OCI-LY7 (cell line): Measurements from ENCODE around the gene SPATA33.

Experiments
- EZH2phosphoT487 ChIP-seq: fragments of 200-600 bp; sonication (generic); IDR thresholded peaks from 2 replicates; pipeline ENCODE4 v1.6.1; 2018; ENCODE audit warnings: low read depth, borderline replicate concordance, mild to moderate bottlenecking, mixed run types, antibody characterized with exemption, low read length, moderate library complexity, mixed read lengths
- TF ChIP-seq, protein P1 (sequence below): fragments of 200-600 bp; sonication (generic); conservative IDR thresholded peaks from 2 replicates; pipeline ENCODE4 v1.5.1; 2014; ENCODE audit warnings: mild to moderate bottlenecking, antibody characterized with exemption, low read length, moderate library complexity, mixed read lengths

DNA sequence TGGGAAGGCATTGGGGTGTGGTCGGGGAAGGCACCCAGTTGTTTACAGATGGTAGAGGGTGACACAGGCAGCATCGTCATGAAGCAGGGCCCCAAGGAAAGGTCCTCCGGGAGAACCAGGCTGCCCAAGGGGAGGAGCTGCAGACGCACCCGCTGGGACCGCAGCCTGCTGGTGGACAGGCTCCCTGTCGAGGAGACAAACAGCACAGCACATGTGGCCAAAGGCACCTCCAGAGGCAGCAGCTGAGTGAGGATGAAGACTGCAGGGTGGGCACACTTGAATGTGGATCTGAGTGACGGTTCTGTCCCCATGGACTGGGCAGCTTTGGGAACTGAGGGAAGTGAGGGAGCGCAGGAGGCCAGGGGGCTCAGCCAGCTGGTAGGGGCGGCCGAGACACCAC lies 12.5 kb upstream of the SPATA33 start:
- TF ChIP-seq, protein P1, sequence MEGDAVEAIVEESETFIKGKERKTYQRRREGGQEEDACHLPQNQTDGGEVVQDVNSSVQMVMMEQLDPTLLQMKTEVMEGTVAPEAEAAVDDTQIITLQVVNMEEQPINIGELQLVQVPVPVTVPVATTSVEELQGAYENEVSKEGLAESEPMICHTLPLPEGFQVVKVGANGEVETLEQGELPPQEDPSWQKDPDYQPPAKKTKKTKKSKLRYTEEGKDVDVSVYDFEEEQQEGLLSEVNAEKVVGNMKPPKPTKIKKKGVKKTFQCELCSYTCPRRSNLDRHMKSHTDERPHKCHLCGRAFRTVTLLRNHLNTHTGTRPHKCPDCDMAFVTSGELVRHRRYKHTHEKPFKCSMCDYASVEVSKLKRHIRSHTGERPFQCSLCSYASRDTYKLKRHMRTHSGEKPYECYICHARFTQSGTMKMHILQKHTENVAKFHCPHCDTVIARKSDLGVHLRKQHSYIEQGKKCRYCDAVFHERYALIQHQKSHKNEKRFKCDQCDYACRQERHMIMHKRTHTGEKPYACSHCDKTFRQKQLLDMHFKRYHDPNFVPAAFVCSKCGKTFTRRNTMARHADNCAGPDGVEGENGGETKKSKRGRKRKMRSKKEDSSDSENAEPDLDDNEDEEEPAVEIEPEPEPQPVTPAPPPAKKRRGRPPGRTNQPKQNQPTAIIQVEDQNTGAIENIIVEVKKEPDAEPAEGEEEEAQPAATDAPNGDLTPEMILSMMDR = no peak
- TF ChIP-seq EZH2phosphoT487 = no peak
